22Rv1 (cell line): Measurements from ENCODE around the gene COL24A1.

Source experiments
- CTCF ChIP-seq: fragments of 450-650 bp; IDR thresholded peaks from 2 replicates; pipeline ENCODE4 v1.5.1; 2017; ENCODE audit warnings: mild to moderate bottlenecking
- ZFX ChIP-seq: fragments of 450-650 bp; IDR thresholded peaks from 2 replicates; pipeline ENCODE4 v1.6.1; 2017; ENCODE audit warnings: antibody characterized with exemption, borderline replicate concordance

DNA sequence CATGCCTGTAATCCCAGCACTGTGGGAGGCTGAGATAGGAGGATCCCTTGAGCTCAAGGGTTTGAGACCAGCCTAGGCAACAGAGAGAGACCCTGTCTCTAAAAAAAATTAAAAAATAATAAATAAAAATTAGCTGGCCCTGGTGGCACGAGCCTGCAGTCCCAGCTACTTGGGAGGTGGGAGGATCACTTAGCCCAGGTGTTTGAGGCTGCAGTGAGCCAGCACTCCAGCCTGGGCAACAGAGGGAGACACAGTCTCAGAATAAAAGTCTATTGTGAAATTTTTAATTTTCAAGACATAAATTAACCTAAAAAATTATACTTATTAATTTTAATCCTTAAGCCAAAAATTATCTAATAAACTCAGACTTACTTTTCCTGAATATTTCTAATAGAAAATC is 317.1 kb downstream of the COL24A1 start:
- TF ChIP-seq CTCF (no peak), ZFX (no peak)
